Measurements from ENCODE around the gene CAMK2A.
"Not testable (repeated sequence)": the region's sequence is repeated elsewhere in the genome, so short reads cannot be mapped to it uniquely, and the experiment has no call there.

The CAMK2A gene

GRCh38 chr5:150234576-150235499 is 54.7 kb downstream of the CAMK2A start:
- FAIRE-seq = no peak

- not testable (repeated sequence) for FAIRE-seq
Measured at GRCh38 chr5:150233706-150234105, 55.9 kb downstream of the CAMK2A start.

- FAIRE-seq = no peak
Measured at GRCh38 chr5:150230842-150231241, 58.7 kb downstream of the CAMK2A start.

GRCh38 chr5:150229571-150229970 is 60.0 kb downstream of the CAMK2A start:
- no peak for FAIRE-seq

- FAIRE-seq = no peak
Measured at GRCh38 chr5:150227606-150228273, 61.8 kb downstream of the CAMK2A start.

- no peak for FAIRE-seq
Measured at GRCh38 chr5:150227036-150227435, 62.5 kb downstream of the CAMK2A start.

GRCh38 chr5:150224483-150225027 is 65.0 kb downstream of the CAMK2A start:
- FAIRE-seq = no peak

GRCh38 chr5:150223474-150223873 is 66.1 kb downstream of the CAMK2A start:
- no peak for FAIRE-seq

GRCh38 chr5:150222906-150223305 is 66.7 kb downstream of the CAMK2A start:
- no peak for FAIRE-seq

GRCh38 chr5:150221471-150221870 is 68.1 kb downstream of the CAMK2A start:
- no peak for FAIRE-seq

GRCh38 chr5:150219861-150220260 is 69.7 kb downstream of the CAMK2A start:
- FAIRE-seq = no peak

GRCh38 chr5:150219142-150219541 is 70.4 kb downstream of the CAMK2A start:
- FAIRE-seq = no peak

GRCh38 chr5:150218693-150219035 is 70.9 kb downstream of the CAMK2A start:
- FAIRE-seq = no peak

- FAIRE-seq = peak; percentile 56
Measured at GRCh38 chr5:150217873-150218692, 71.5 kb downstream of the CAMK2A start.

GRCh38 chr5:150217038-150217437 is 72.5 kb downstream of the CAMK2A start:
- no peak for FAIRE-seq

- no peak for FAIRE-seq
Measured at GRCh38 chr5:150215979-150216944, 73.3 kb downstream of the CAMK2A start.

GRCh38 chr5:150214289-150214688 is 75.3 kb downstream of the CAMK2A start:
- no peak for FAIRE-seq

- no peak for FAIRE-seq
Measured at GRCh38 chr5:150213530-150213929, 76.0 kb downstream of the CAMK2A start.

- no peak for FAIRE-seq
Measured at GRCh38 chr5:150211156-150212030, 78.2 kb downstream of the CAMK2A start.

- no peak for FAIRE-seq
Measured at GRCh38 chr5:150210644-150211043, 78.9 kb downstream of the CAMK2A start.

Measured in TTC549 (cell line).